CD14-positive monocyte (primary cell): ENCODE measurements around the gene IGF2BP3. TPM values are rescaled to one million over a fixed set of nuclear protein-coding genes. Genes with fewer than 3 reads are reported as not detected.

Experiments used
- DNase-seq, 3 donors: peaks; one replicate each; pipeline ENCODE4 v3.0.0-alpha.2; 2011 to 2022
- H2AFZ ChIP-seq: 2 replicates; pipeline ENCODE4 v1.6.0; 2012; ENCODE audit warnings: mild to moderate bottlenecking, low read depth, low read length, inconsistent platforms; ENCODE audit not compliant: insufficient read depth, poor library complexity, severe bottlenecking
- H3K27ac ChIP-seq, 2 donors: 1 replicate in 1 of 2; 2 replicates in 1 of 2; pipeline ENCODE4 v1.5.1; 2012 to 2013; ENCODE audit warnings: low read length in 2 of 2, control low read depth in 1 of 2, inconsistent platforms in 1 of 2, low read depth in 1 of 2, mild to moderate bottlenecking in 1 of 2
- H3K27me3 ChIP-seq, 2 donors: one replicate each; pipeline versions ENCODE4 v1.6.0 to v1.6.1; 2011 to 2013; ENCODE audit warnings: low read length in 2 of 2; ENCODE audit not compliant: control insufficient read depth in 2 of 2, insufficient read depth in 2 of 2
- H3K36me3 ChIP-seq, 2 donors: replicated peaks in 1 of 2; 1 replicate in 1 of 2; 2 replicates in 1 of 2; pipeline versions ENCODE4 v1.5.1 to v1.6.1; 2012 to 2013; ENCODE audit warnings: low read length in 2 of 2, control low read depth in 1 of 2, inconsistent platforms in 1 of 2, mild to moderate bottlenecking in 1 of 2; ENCODE audit not compliant: insufficient read depth in 2 of 2, control insufficient read depth in 1 of 2
- H3K4me1 ChIP-seq, 2 donors: 1 replicate in 1 of 2; 2 replicates in 1 of 2; pipeline versions ENCODE4 v1.5.1 to v1.6.1; 2012 to 2013; ENCODE audit warnings: low read length in 2 of 2, control low read depth in 1 of 2, inconsistent platforms in 1 of 2, mild to moderate bottlenecking in 1 of 2, moderate library complexity in 1 of 2; ENCODE audit not compliant: insufficient read depth in 2 of 2, control insufficient read depth in 1 of 2
- H3K4me2 ChIP-seq: replicated peaks from 2 replicates; pipeline ENCODE3; 2012; ENCODE audit warnings: low read length, moderate library complexity, mild to moderate bottlenecking; ENCODE audit not compliant: poor library complexity, severe bottlenecking; ENCODE audit errors: extremely low read depth
- H3K4me3 ChIP-seq, 3 experiments: fragments of 200-600 bp in 1 of 3; sonication (generic) in 1 of 3; replicated peaks in 1 of 3; 1 replicate in 2 of 3; 2 replicates in 1 of 3; pipeline ENCODE4 v1.5.1; 2011 to 2013; ENCODE audit warnings: low read length in 3 of 3, mild to moderate bottlenecking in 3 of 3, control low read depth in 2 of 3, low read depth in 2 of 3, inconsistent platforms in 1 of 3, moderate library complexity in 1 of 3
- H3K79me2 ChIP-seq: 2 replicates; pipeline ENCODE4 v1.6.0; 2012; ENCODE audit warnings: mild to moderate bottlenecking, control low read depth, inconsistent platforms, low read length, moderate library complexity; ENCODE audit not compliant: insufficient read depth
- H3K9ac ChIP-seq: 2 replicates; pipeline ENCODE4 v1.6.0; 2017; ENCODE audit warnings: low read length, mild to moderate bottlenecking; ENCODE audit not compliant: insufficient read depth, poor library complexity, severe bottlenecking
- H3K9me3 ChIP-seq, 2 donors: replicated peaks in 1 of 2; 1 replicate in 1 of 2; 2 replicates in 1 of 2; pipeline versions ENCODE4 v1.5.1 to v1.6.1; 2012 to 2013; ENCODE audit warnings: low read length in 2 of 2, control low read depth in 1 of 2; ENCODE audit not compliant: control insufficient read depth in 1 of 2, insufficient read depth in 1 of 2
- H4K20me1 ChIP-seq: 2 replicates; pipeline ENCODE4 v1.6.0; 2012; ENCODE audit warnings: mild to moderate bottlenecking, low read length, control low read depth, moderate library complexity; ENCODE audit not compliant: insufficient read depth
- H3K27ac Mint-ChIP-seq, 7 donors: one replicate each; pipeline ENCODE4 v1.8.0; 2020; ENCODE audit warnings: mild to moderate bottlenecking in 7 of 7, mixed read lengths in 7 of 7, moderate library complexity in 6 of 7, inconsistent platforms in 2 of 7
- H3K27me3 Mint-ChIP-seq, 3 donors: one replicate each; pipeline ENCODE4 v1.8.0; 2021 to 2022; ENCODE audit warnings: low read depth in 3 of 3, mild to moderate bottlenecking in 3 of 3, mixed read lengths in 3 of 3, moderate library complexity in 3 of 3, inconsistent platforms in 1 of 3
- H3K36me3 Mint-ChIP-seq, 2 donors: one replicate each; pipeline ENCODE4 v1.8.0; 2020; ENCODE audit warnings: mixed read lengths in 2 of 2, inconsistent platforms in 1 of 2, mild to moderate bottlenecking in 1 of 2
- H3K4me1 Mint-ChIP-seq: one replicate; pipeline ENCODE4 v1.8.0; 2020; ENCODE audit warnings: mild to moderate bottlenecking, mixed read lengths
- H3K4me3 Mint-ChIP-seq, 2 donors: one replicate each; pipeline ENCODE4 v1.8.0; 2020; ENCODE audit warnings: mild to moderate bottlenecking in 2 of 2, mixed read lengths in 2 of 2, moderate library complexity in 1 of 2
- H3K9me3 Mint-ChIP-seq, 7 donors: one replicate each; pipeline ENCODE4 v1.8.0; 2020 to 2022; ENCODE audit warnings: mixed read lengths in 7 of 7, mild to moderate bottlenecking in 6 of 7, moderate library complexity in 6 of 7, inconsistent platforms in 2 of 7
- WGBS: methylation state at CpG from one replicate; pipeline ENCODE4 v1.1.5; 2013; ENCODE audit warnings: missing lambda C conversion rate; ENCODE audit not compliant: insufficient coverage; 5-methylcytosine and 5-hydroxymethylcytosine counted together
- intact Hi-C, 2 donors: fragments of 100-400 bp; cut with micrococcal nuclease; formaldehyde crosslinking; loops; one replicate each; pipeline versions ENCODE4 v1.15.0 to v1.15.1; 2023
- polyA plus RNA-seq, 3 donors: library from polyadenylated mRNA; depleted of rRNA in 1 of 3; unstranded in 2 of 3; stranded (reverse) in 1 of 3; fragments of 300-500 nt in 2 of 3; fragments of >200 nt in 1 of 3; fragmentation: Illumina TruSeq in 2 of 3; gene quantifications; 1 replicate in 2 of 3; 2 replicates in 1 of 3; pipeline ENCODE4 v1.2.3, GENCODE V29; 2012 to 2021
- TF ChIP-seq, protein P1 (sequence below): fragments of 200-600 bp; IDR thresholded peaks from one replicate; pipeline ENCODE4 v1.8.0; 2022; ENCODE audit warnings: antibody characterized with exemption, mild to moderate bottlenecking

Gene IGF2BP3
- polyA plus RNA-seq, 3 donors, result 0.60 to 5.3 (median 3.2) TPM

DNA sequence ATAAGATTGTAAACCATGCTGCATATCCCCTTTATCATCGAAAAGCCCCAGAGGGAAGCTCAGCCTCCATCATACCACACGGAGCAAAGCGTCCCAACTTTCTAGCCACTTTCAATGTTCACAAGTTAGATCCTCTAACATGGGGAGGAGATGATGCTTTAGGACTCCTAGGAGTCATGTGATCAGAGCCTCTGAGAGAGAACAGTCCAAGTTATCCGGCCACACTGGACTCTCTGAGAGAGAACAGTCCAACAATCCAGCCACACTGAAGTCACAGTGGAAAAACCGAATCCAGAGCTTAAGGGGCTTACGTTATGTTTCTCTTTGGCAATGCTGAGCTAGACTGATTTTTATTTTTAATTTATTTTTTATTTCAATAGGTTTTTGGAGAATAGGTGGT, 98.6 kb downstream of the IGF2BP3 start:
- H3K4me1 Mint-ChIP-seq, result peaks cover 15% of the 10 kb centered on the region
- no peak overlapping the region for H3K4me3 Mint-ChIP-seq
- 100% methylated on average over 1 of the region's 6 CpGs for WGBS
- H3K4me1 ChIP-seq, result peaks cover 0 to 8% of the 10 kb centered on the region in 2 donors
- no peak overlapping the region for H2AFZ ChIP-seq
- intact Hi-C loops, result no loop called here
- H3K36me3 Mint-ChIP-seq, result no peaks in the 10 kb centered on the region
- H3K79me2 ChIP-seq, result no peaks in the 10 kb centered on the region
- H3K9me3 Mint-ChIP-seq, result peaks cover 0 to 2% (median 0%) of the 10 kb centered on the region in 7 donors
- H3K9me3 ChIP-seq, result no peaks in the 10 kb centered on the region
- no peak overlapping the region for H3K27ac ChIP-seq
- TF ChIP-seq, protein P1, sequence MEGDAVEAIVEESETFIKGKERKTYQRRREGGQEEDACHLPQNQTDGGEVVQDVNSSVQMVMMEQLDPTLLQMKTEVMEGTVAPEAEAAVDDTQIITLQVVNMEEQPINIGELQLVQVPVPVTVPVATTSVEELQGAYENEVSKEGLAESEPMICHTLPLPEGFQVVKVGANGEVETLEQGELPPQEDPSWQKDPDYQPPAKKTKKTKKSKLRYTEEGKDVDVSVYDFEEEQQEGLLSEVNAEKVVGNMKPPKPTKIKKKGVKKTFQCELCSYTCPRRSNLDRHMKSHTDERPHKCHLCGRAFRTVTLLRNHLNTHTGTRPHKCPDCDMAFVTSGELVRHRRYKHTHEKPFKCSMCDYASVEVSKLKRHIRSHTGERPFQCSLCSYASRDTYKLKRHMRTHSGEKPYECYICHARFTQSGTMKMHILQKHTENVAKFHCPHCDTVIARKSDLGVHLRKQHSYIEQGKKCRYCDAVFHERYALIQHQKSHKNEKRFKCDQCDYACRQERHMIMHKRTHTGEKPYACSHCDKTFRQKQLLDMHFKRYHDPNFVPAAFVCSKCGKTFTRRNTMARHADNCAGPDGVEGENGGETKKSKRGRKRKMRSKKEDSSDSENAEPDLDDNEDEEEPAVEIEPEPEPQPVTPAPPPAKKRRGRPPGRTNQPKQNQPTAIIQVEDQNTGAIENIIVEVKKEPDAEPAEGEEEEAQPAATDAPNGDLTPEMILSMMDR, result no peak
- H4K20me1 ChIP-seq, result no peaks in the 10 kb centered on the region
- no peak for DNase-seq
- H3K9ac ChIP-seq, result no peak overlapping the region
- no peak overlapping the region for H3K4me3 ChIP-seq
- H3K27me3 ChIP-seq, result no peaks in the 10 kb centered on the region
- H3K27me3 Mint-ChIP-seq, result peaks cover 0 to 3% (median 1%) of the 10 kb centered on the region in 3 donors
- H3K36me3 ChIP-seq, result no peaks in the 10 kb centered on the region
- no peak overlapping the region for H3K4me2 ChIP-seq
- H3K27ac Mint-ChIP-seq, result no peak overlapping the region

DNA sequence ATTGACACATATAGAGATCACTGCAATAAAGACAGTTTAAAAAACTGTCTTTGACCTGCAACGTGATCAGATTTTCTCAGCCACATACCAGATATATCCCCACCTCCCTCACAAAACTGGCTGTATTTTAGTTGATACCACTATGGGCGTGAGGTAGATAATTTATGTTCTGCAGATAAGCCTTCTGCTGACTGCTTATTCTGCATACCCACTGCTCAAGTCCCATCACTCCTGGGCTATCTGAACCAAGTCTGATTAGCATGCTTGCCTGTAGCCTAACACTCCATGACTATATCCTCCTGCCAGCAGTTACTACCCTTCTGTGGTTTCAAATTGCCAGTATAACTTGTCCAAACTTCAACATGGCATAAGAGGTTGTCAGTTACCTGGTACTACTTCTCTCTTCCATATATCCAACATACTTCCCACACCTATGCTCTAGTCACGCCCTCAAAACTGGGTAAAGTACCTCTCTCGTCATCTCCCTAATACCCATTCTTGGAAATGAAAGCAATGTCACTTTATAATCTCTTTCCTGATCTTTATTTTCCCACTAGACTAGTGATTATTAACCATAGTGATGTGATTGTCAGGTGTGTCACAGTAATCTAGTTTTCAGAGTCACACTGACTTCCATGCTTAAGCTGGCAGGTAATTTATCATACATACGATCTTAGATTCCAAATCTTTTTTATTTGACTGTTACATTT, 100.4 kb downstream of the IGF2BP3 start:
- Mint-ChIP-seq H3K4me1 (peaks cover 15% of the 10 kb centered on the region), H3K27me3 (peaks cover 0 to 1% (median 1%) of the 10 kb centered on the region in 3 donors), H3K4me3 (no peak overlapping the region), H3K36me3 (no peaks in the 10 kb centered on the region), H3K27ac (no peak overlapping the region), H3K9me3 (no peaks in the 10 kb centered on the region)
- H2AFZ ChIP-seq, result no peak overlapping the region
- H3K36me3 ChIP-seq, result no peaks in the 10 kb centered on the region
- no peaks in the 10 kb centered on the region for H4K20me1 ChIP-seq
- no peak for DNase-seq
- no peaks in the 10 kb centered on the region for H3K27me3 ChIP-seq
- no peaks in the 10 kb centered on the region for H3K79me2 ChIP-seq
- WGBS, result 87% methylated on average over 3 of the region's 5 CpGs
- H3K4me2 ChIP-seq, result no peak overlapping the region
- intact Hi-C loops, result no loop called here
- peaks cover 0 to 8% of the 10 kb centered on the region in 2 donors for H3K4me1 ChIP-seq
- H3K9me3 ChIP-seq, result no peaks in the 10 kb centered on the region
- H3K27ac ChIP-seq, result no peak overlapping the region
- no peak overlapping the region for H3K4me3 ChIP-seq
- TF ChIP-seq, protein P1, result no peak
- no peak overlapping the region for H3K9ac ChIP-seq
